Erythroblast (primary cell): ENCODE data around the gene ACSL1.

Source experiments
- GATA1 ChIP-seq: IDR thresholded peaks from 2 replicates; pipeline ENCODE4 v1.6.1; 2011; ENCODE audit warnings: low read depth, mild to moderate bottlenecking, control low read depth, low read length, moderate library complexity
- POLR2A ChIP-seq: IDR thresholded peaks from 2 replicates; pipeline ENCODE4 v1.6.1; 2011; ENCODE audit warnings: mild to moderate bottlenecking, low read length

DNA sequence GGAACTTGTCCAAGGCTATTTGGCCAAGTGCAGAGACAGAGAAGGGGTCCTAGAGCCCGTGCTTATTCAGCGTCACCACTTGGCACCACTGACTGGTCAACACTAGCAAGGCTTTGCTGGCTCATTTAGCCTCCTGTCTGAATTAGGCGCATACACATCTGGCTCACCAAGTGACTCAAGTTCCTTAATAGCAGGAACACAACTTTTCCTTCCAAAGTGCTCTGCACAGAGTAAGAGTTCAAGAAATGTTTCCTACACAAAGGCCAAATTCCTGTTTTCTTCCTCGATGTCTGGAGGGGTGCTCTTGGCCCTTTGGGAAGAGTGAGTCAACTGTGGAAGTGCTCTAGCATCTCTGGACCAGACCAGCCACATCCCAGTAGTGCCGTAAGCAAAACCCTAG, 65.1 kb downstream of the ACSL1 start:
- no peak for TF ChIP-seq POLR2A
- TF ChIP-seq GATA1 = no peak
